SK-N-SH treated with all-trans-retinoic acid at 6 μM for 48 hours (cell line): ENCODE measurements around the gene COX19.

Experiments
- ATAC-seq: fragments of 200-7000 bp; cut with Tn5 transposase; 3 replicates; pipeline ENCODE4 v1.9.1; 2020; ENCODE audit warnings: mild to moderate bottlenecking, moderate library complexity
- ARNTL ChIP-seq: fragments of 450-650 bp; formaldehyde crosslinking; IDR thresholded peaks from 2 replicates; pipeline ENCODE4 v1.5.0; 2020; ENCODE audit warnings: low read depth, mild to moderate bottlenecking, moderate library complexity, borderline replicate concordance
- BACH2 ChIP-seq: fragments of 250-450 bp; sonication (Bioruptor Pico); IDR thresholded peaks from 2 replicates; pipeline ENCODE4 v1.9.0; 2021; ENCODE audit warnings: mild to moderate bottlenecking, borderline replicate concordance
- CREB5 ChIP-seq: fragments of 250-450 bp; sonication (Bioruptor Pico); IDR thresholded peaks from 2 replicates; pipeline ENCODE4 v1.5.1; 2020; ENCODE audit warnings: low read depth, mild to moderate bottlenecking, moderate library complexity
- CSRNP3 ChIP-seq: fragments of 250-450 bp; sonication (Bioruptor Pico); IDR thresholded peaks from 2 replicates; pipeline ENCODE4 v1.5.1; 2021; ENCODE audit warnings: mild to moderate bottlenecking, moderate library complexity
- GLIS3 ChIP-seq: fragments of 250-450 bp; sonication (Bioruptor Pico); IDR thresholded peaks from 2 replicates; pipeline ENCODE4 v1.5.0; 2020; ENCODE audit warnings: mild to moderate bottlenecking, moderate library complexity
- ISL1 ChIP-seq: fragments of 250-450 bp; sonication (Bioruptor Pico); IDR thresholded peaks from 2 replicates; pipeline ENCODE4 v2.1.2; 2022; ENCODE audit warnings: mild to moderate bottlenecking, moderate library complexity
- OSR1 ChIP-seq: fragments of 250-450 bp; sonication (Bioruptor Pico); IDR thresholded peaks from 2 replicates; pipeline ENCODE4 v1.8.0; 2022; ENCODE audit warnings: moderate library complexity, mild to moderate bottlenecking, inconsistent platforms
- PATZ1 ChIP-seq: fragments of 250-450 bp; sonication (Bioruptor Pico); IDR thresholded peaks from 2 replicates; pipeline ENCODE4 v1.8.0; 2020; ENCODE audit warnings: mild to moderate bottlenecking, moderate library complexity, borderline replicate concordance
- POU6F1 ChIP-seq: fragments of 250-450 bp; sonication (Bioruptor Pico); IDR thresholded peaks from 2 replicates; pipeline ENCODE4 v1.8.0; 2021; ENCODE audit warnings: low read depth, mild to moderate bottlenecking, moderate library complexity, borderline replicate concordance
- PPARA ChIP-seq: fragments of 250-450 bp; sonication (Bioruptor Pico); IDR thresholded peaks from 2 replicates; pipeline ENCODE4 v1.5.0; 2020; ENCODE audit warnings: mild to moderate bottlenecking, borderline replicate concordance
- RARB ChIP-seq: fragments of 250-450 bp; sonication (Bioruptor Pico); IDR thresholded peaks from 2 replicates; pipeline ENCODE4 v1.8.0; 2021; ENCODE audit warnings: mild to moderate bottlenecking, moderate library complexity
- SNAI2 ChIP-seq: fragments of 250-450 bp; sonication (Bioruptor Pico); IDR thresholded peaks from 2 replicates; pipeline ENCODE4 v1.5.0; 2020; ENCODE audit warnings: mild to moderate bottlenecking, moderate library complexity
- TOX ChIP-seq: fragments of 250-450 bp; sonication (Bioruptor Pico); IDR thresholded peaks from 2 replicates; pipeline ENCODE4 v1.8.0; 2021; ENCODE audit warnings: mild to moderate bottlenecking, moderate library complexity, borderline replicate concordance
- TSHZ2 ChIP-seq: fragments of 250-450 bp; sonication (Bioruptor Pico); IDR thresholded peaks from 2 replicates; pipeline ENCODE4 v1.5.0; 2020; ENCODE audit warnings: mild to moderate bottlenecking, moderate library complexity
- ZC3H10 ChIP-seq: fragments of 250-450 bp; sonication (Bioruptor Pico); IDR thresholded peaks from 2 replicates; pipeline ENCODE4 v1.5.1; 2021; ENCODE audit warnings: mild to moderate bottlenecking, moderate library complexity
- ZFP30 ChIP-seq: fragments of 450-650 bp; formaldehyde crosslinking; IDR thresholded peaks from 2 replicates; pipeline ENCODE4 v1.5.0; 2022; ENCODE audit warnings: mild to moderate bottlenecking, moderate library complexity
- ZNF565 ChIP-seq: fragments of 450-650 bp; formaldehyde crosslinking; conservative IDR thresholded peaks from 2 replicates; pipeline ENCODE4 v1.5.0; 2020; ENCODE audit warnings: low read depth, mild to moderate bottlenecking, moderate library complexity
- ZNF70 ChIP-seq: fragments of 450-650 bp; formaldehyde crosslinking; IDR thresholded peaks from 2 replicates; pipeline ENCODE4 v1.5.0; 2020; ENCODE audit warnings: mild to moderate bottlenecking, moderate library complexity
- ZNF8 ChIP-seq: fragments of 450-650 bp; formaldehyde crosslinking; IDR thresholded peaks from 2 replicates; pipeline ENCODE4 v1.5.0; 2020; ENCODE audit warnings: mild to moderate bottlenecking, moderate library complexity

COX19 gene

GRCh38 chr7:936386-937054, 38.8 kb downstream of the COX19 start:
- peak; percentile 57 for ATAC-seq
- TF ChIP-seq ZFP30 (CRISPR knock-in tag) (no peak), TOX (CRISPR knock-in tag) (no peak), SNAI2 (CRISPR knock-in tag) (no peak), OSR1 (CRISPR knock-in tag) (no peak), ZC3H10 (CRISPR knock-in tag) (no peak), BACH2 (no peak), PPARA (CRISPR knock-in tag) (no peak), CSRNP3 (CRISPR knock-in tag) (no peak), PATZ1 (no peak), ZNF565 (CRISPR knock-in tag) (no peak), ZNF8 (CRISPR knock-in tag) (no peak), GLIS3 (CRISPR knock-in tag) (no peak), ZNF70 (CRISPR knock-in tag) (no peak)

- no peak for ATAC-seq
- TF ChIP-seq CSRNP3 (CRISPR knock-in tag) (no peak), ARNTL (CRISPR knock-in tag) (no peak), ZFP30 (CRISPR knock-in tag) (no peak), CREB5 (CRISPR knock-in tag) (no peak), ISL1 (no peak), TSHZ2 (CRISPR knock-in tag) (no peak), ZC3H10 (CRISPR knock-in tag) (no peak), POU6F1 (CRISPR knock-in tag) (no peak), RARB (CRISPR knock-in tag) (no peak), TOX (CRISPR knock-in tag) (no peak), PPARA (CRISPR knock-in tag) (no peak)
- TF ChIP-seq, all 23 proteins: peak for 0
Measured at GRCh38 chr7:935874-936385, 39.4 kb downstream of the COX19 start.
